GM23338 (cell line): Measurements from ENCODE around the gene CNTNAP5.

Experiments used
- CTCF ChIP-seq, 2 experiments: fragments of 200-600 bp in 1 of 2; sonication (generic) in 1 of 2; conservative IDR thresholded peaks; 2 replicates each; pipeline versions ENCODE4 v1.5.1 to v1.6.1; 2016 to 2017; ENCODE audit warnings: antibody characterized with exemption in 2 of 2, low read depth in 2 of 2, mild to moderate bottlenecking in 2 of 2, moderate library complexity in 1 of 2
- EZH2 ChIP-seq: fragments of 200-600 bp; sonication (generic); IDR thresholded peaks from one replicate; pipeline ENCODE4 v1.8.0; 2017; ENCODE audit warnings: antibody characterized with exemption, mild to moderate bottlenecking, low read depth; ENCODE audit not compliant: unreplicated experiment
- POLR2AphosphoS5 ChIP-seq: IDR thresholded peaks from 2 replicates; pipeline ENCODE4 v1.6.1; 2016; ENCODE audit warnings: antibody characterized with exemption, low read depth
- REST ChIP-seq: IDR thresholded peaks from one replicate; pipeline ENCODE4 v1.6.1; 2018; ENCODE audit warnings: antibody characterized with exemption; ENCODE audit not compliant: unreplicated experiment
- STAT1 ChIP-seq: IDR thresholded peaks from one replicate; pipeline ENCODE4 v1.6.1; 2016; ENCODE audit warnings: antibody characterized with exemption; ENCODE audit not compliant: unreplicated experiment

GRCh38 chr2:124039032-124039431, 13.9 kb downstream of the CNTNAP5 start:
- no peak for TF ChIP-seq CTCF (conservative IDR thresholded peaks at IDR 0.05; ENCODE audit: low read depth in 2 of 2)
- no peak for TF ChIP-seq REST
- TF ChIP-seq POLR2AphosphoS5, result no peak
- TF ChIP-seq EZH2, result no peak
- no peak for TF ChIP-seq STAT1
